Hypothalamus (tissue), 51 donors: ENCODE results near the gene ASMT.
"Not testable (repeated sequence)": the region's sequence is repeated elsewhere in the genome, so short reads cannot be mapped to it uniquely, and the experiment has no call there.

Experiments used
- DNase-seq, 51 donors: peaks; one replicate each; lab custom pipeline; 2025; lab: John Stamatoyannopoulos, UW

The ASMT gene

DNA sequence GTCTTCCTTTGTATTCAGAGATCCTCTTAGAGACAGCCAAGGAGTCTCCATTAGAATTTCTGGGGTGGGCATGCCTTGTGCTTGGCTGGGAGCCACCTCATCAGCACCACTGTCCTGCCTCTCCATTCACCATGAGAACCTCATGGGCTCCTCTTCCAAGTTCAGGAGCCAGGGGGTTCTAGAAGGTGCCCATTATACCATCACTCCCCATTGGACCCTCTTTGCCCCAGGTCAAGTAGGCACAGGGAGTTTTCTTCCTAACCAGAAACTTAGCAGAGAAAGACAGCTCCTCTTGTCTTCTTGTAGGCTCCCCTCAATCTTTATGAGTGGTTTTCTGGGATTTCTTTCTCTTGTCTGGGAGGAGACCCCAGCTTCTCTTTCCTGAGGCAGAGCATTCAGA is 31.1 kb downstream of the ASMT start:
- no peak for DNase-seq

- DNase-seq = no peak
Observed at GRCh38 chrX:1649621-1650020, 34.8 kb downstream of the ASMT start.

GRCh38 chrX:1652011-1652811 is 37.4 kb downstream of the ASMT start:
- peak in 17 of 51 donors; percentile 0 to 12 (median 2) for DNase-seq

DNA sequence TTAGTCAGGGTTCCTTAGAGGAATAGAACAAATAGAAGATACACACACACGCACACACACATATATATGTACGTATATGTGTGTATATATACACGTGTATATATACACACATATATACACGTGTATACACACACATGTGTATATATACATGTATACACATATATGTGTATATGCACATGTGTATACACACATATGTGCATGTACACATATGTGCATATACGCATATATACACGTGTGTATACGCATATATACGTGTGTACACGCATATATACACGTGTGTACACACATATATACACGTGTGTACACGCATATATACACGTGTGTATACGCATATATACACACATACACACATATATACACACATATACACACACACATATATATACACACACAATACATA is 41.5 kb downstream of the ASMT start:
- DNase-seq = no peak

GRCh38 chrX:1657367-1658070 is 42.7 kb downstream of the ASMT start:
- peak in 12 of 51 donors; percentile 1 to 23 (median 5) for DNase-seq

- peak in 1 of 51 donors; percentile 5 for DNase-seq
Observed at GRCh38 chrX:1658071-1658491, 43.2 kb downstream of the ASMT start.

- DNase-seq = no peak
Observed at GRCh38 chrX:1659664-1660461, 45.0 kb downstream of the ASMT start.

GRCh38 chrX:1661048-1661921 is 46.4 kb downstream of the ASMT start:
- DNase-seq = peak in 20 of 51 donors; percentile 5 to 58 (median 14)

- DNase-seq = no peak
Observed at GRCh38 chrX:1661922-1662221, 47.0 kb downstream of the ASMT start.

GRCh38 chrX:1667566-1667965 is 52.7 kb downstream of the ASMT start:
- no peak for DNase-seq

DNA sequence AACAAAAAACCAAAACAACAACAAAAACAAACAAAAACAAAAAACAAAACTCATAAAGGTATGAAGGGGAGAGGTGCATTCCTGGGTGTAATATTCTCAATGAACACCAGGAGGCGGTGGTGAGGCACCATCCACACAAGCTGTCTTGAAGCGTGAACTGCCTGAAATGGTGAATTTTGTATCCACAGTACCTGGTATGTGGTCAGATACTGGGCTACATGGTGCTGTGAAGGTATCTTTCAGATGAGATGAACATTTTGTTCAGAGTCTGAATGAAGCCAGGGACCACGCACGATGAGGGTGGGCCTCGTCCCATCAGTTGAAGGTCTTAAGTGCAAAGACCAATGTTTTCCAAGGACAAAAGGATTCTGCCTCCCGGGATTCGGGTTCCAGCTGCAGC is 58.5 kb downstream of the ASMT start:
- no peak for DNase-seq

- no peak for DNase-seq
Observed at GRCh38 chrX:1676866-1677265, 62.0 kb downstream of the ASMT start.

- DNase-seq = no peak
Observed at GRCh38 chrX:1679238-1679637, 64.4 kb downstream of the ASMT start.

DNA sequence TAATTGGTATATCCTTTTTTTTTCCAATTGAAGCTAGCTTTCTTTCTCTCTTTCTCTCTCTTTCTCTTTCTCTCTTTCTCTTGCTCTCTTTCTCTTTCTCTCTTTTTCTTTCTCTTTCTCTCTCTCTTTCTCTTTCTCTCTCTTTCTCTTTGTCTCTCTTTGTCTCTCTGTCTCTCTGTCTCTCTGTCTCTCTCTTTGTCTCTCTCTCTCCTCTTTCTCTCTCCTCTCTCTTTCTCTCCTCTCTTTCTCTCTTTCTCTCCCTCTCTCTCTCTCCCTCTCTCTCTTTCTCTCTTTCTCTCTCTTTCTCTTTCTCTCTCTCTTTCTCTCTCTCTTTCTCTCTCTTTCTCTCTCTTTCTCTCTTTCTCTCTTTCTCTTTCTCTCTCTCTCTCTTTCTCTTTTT is 66.6 kb downstream of the ASMT start:
- DNase-seq = no peak

DNA sequence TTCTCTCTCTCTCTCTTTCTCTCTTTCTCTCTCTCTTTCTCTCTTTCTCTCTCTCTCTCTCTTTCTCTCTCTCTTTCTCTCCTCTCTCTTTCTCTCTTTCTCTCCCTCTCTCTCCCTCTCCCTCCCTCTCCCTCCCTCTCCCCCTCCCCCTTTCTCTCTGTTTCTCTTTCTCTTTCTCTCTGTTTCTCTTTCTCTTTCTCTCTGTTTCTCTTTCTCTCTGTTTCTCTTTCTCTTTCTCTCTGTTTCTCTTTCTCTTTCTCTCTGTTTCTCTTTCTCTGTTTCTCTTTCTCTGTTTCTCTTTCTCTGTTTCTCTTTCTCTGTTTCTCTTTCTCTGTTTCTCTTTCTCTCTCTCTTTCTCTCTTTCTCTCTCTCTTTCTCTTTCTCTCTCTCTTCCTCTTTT is 67.0 kb downstream of the ASMT start:
- not testable (repeated sequence) for DNase-seq

DNA sequence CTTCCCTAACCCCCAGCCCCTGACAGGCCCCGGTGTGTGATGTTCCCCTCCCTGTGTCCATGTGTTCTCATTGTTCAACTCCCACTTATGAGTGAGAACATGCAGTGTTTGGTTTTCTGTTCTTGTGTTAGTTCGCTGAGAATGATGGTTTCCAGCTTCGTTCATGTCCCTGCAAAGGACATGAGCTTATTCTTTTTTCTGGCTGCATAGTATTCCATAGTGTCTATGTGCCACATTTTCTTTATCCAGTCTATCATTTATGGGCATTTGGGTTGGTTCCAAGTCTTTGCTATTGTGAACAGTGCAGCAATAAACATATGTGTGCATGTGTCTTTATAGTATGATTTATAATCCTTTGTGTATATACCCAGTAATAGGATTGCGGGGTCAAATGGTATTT is 67.6 kb downstream of the ASMT start:
- DNase-seq = not testable (repeated sequence)

DNA sequence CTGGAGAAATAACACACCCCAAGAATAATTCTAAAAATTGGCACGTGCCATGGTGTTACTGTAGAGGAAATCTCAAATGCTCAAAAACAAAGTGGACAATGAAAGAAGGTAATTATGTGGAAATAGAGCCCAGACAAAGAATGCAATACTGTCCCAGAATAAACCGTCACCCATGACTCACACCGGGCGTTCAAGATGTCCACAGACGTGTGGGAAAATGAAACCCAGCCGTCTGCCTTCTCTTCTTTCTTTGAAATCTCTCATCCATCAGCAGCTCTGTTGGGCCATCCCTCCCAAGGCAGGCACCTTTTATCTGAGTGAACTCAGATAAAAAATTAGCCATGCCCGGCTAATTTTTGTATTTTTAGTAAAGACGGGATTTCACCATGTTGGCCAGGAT is 70.0 kb downstream of the ASMT start:
- DNase-seq = not testable (repeated sequence)

GRCh38 chrX:1685444-1685880 is 70.6 kb downstream of the ASMT start:
- DNase-seq = not testable (repeated sequence)

- DNase-seq = no peak
Observed at GRCh38 chrX:1686642-1687041, 71.8 kb downstream of the ASMT start.
